GM12874 (cell line): Measurements from ENCODE around the gene RRP8.

Experiments
- CTCF ChIP-seq: IDR thresholded peaks from 2 replicates; pipeline ENCODE4 v1.5.1; 2011; ENCODE audit warnings: low read depth, mild to moderate bottlenecking, control low read depth, low read length, moderate library complexity; ENCODE audit not compliant: insufficient read depth

RRP8 gene

GRCh38 chr11:6548641-6549040 lies 54.8 kb downstream of the RRP8 start:
- no peak for TF ChIP-seq CTCF

- no peak for TF ChIP-seq CTCF
Observed at GRCh38 chr11:6548121-6548520, 55.3 kb downstream of the RRP8 start.

- TF ChIP-seq CTCF, result no peak
Observed at GRCh38 chr11:6547177-6547576, 56.2 kb downstream of the RRP8 start.

GRCh38 chr11:6546735-6547134 lies 56.7 kb downstream of the RRP8 start:
- TF ChIP-seq CTCF, result no peak

GRCh38 chr11:6545917-6546605 lies 57.4 kb downstream of the RRP8 start:
- no peak for TF ChIP-seq CTCF
